ENCODE measurements around the gene TRAF3.

- TF ChIP-seq CTCF (IDR thresholded peaks at IDR 0.05; ENCODE audit: low read length) (no peak), EZH2 (IDR thresholded peaks at IDR 0.05; ENCODE audit: borderline replicate concordance, low read length) (no peak)
Measured at GRCh38 chr14:102930138-102930752, 153.0 kb downstream of the TRAF3 start.

All from OCI-LY1 (cell line).